SK-N-SH (cell line): ENCODE data around the gene MACROD2. TPM values are rescaled to one million over a fixed set of nuclear protein-coding genes. Genes with fewer than 3 reads are reported as not detected.

Experiments used
- CTCF ChIA-PET: fragments of 300-600, 350-600 bp; formaldehyde crosslinking; extraction: SDS; loops from one replicate; lab custom pipeline; 2021; lab: Yijun Ruan, JAX
- POLR2A ChIA-PET: fragments of 350-600 bp; sonication (Branson Sonifier 250); formaldehyde crosslinking; extraction: SDS; loops from one replicate; lab custom pipeline; 2020; ENCODE audit warnings: antibody characterized with exemption, inconsistent platforms; lab: Yijun Ruan, JAX
- DNase-seq: peaks from one replicate; pipeline ENCODE4 v3.0.0; 2012
- H2AFZ ChIP-seq: fragments of 200-600 bp; sonication (generic); 2 replicates; pipeline ENCODE4 v1.8.1; 2016; ENCODE audit warnings: antibody characterized with exemption, mild to moderate bottlenecking, low read depth
- H3F3A ChIP-seq: fragments of 200-600 bp; sonication (generic); replicated peaks from 2 replicates; pipeline ENCODE3; 2016; ENCODE audit warnings: antibody characterized with exemption, mild to moderate bottlenecking; ENCODE audit not compliant: insufficient read depth
- H3K27ac ChIP-seq, 2 experiments: fragments of 200-500 bp in 1 of 2; fragments of 200-600 bp in 1 of 2; sonication (Bioruptor generic) in 1 of 2; sonication (generic), shearing (Covaris generic) in 1 of 2; 2 replicates each; pipeline versions ENCODE4 v1.5.1 to v1.6.1; 2014 to 2016; ENCODE audit warnings: low read depth in 2 of 2, inconsistent platforms in 1 of 2, low read length in 1 of 2, mild to moderate bottlenecking in 1 of 2, mixed read lengths in 1 of 2
- H3K27me3 ChIP-seq: fragments of 200-600 bp; sonication (generic), shearing (Covaris generic); 2 replicates; pipeline ENCODE4 v1.6.1; 2016; ENCODE audit warnings: mixed run types; ENCODE audit not compliant: insufficient read depth
- H3K36me3 ChIP-seq, 2 experiments: fragments of 200-500 bp in 1 of 2; fragments of 200-600 bp in 1 of 2; sonication (Bioruptor generic) in 1 of 2; sonication (generic) in 1 of 2; replicated peaks in 1 of 2; 2 replicates each; pipeline versions ENCODE3 to v1.5.1; 2014 to 2016; ENCODE audit warnings: low read length in 1 of 2, mild to moderate bottlenecking in 1 of 2; ENCODE audit not compliant: insufficient read depth in 2 of 2, control insufficient read depth in 1 of 2
- H3K4me1 ChIP-seq, 2 experiments: fragments of 200-500 bp in 1 of 2; fragments of 200-600 bp in 1 of 2; sonication (Bioruptor generic) in 1 of 2; sonication (generic), shearing (Covaris generic) in 1 of 2; 2 replicates each; pipeline versions ENCODE4 v1.5.1 to v1.6.1; 2014 to 2016; ENCODE audit warnings: low read depth in 1 of 2, low read length in 1 of 2, mixed run types in 1 of 2; ENCODE audit not compliant: insufficient read depth in 2 of 2, control insufficient read depth in 1 of 2
- H3K4me2 ChIP-seq: fragments of 200-600 bp; sonication (generic), shearing (Covaris generic); 2 replicates; pipeline ENCODE4 v1.6.1; 2017; ENCODE audit warnings: mixed run types
- H3K4me3 ChIP-seq, 2 experiments: fragments of 200-500 bp in 1 of 2; fragments of 200-600 bp in 1 of 2; sonication (Bioruptor generic) in 1 of 2; sonication (generic), shearing (Covaris generic) in 1 of 2; 2 replicates each; pipeline versions ENCODE4 v1.5.1 to v1.8.1; 2014 to 2016; ENCODE audit warnings: low read depth in 2 of 2, inconsistent platforms in 1 of 2, low read length in 1 of 2, mild to moderate bottlenecking in 1 of 2, mixed read lengths in 1 of 2, moderate library complexity in 1 of 2
- H3K79me2 ChIP-seq: fragments of 200-600 bp; sonication (generic); 2 replicates; pipeline ENCODE4 v1.8.1; 2017; ENCODE audit warnings: mild to moderate bottlenecking; ENCODE audit not compliant: insufficient read depth
- H3K9ac ChIP-seq: fragments of 200-600 bp; sonication (generic); 2 replicates; pipeline ENCODE4 v1.6.1; 2017; ENCODE audit warnings: mixed run types
- H3K9me2 ChIP-seq: fragments of 200-600 bp; sonication (generic); 2 replicates; pipeline ENCODE4 v1.6.1; 2017; ENCODE audit warnings: mixed run types
- H3K9me3 ChIP-seq: fragments of 200-600 bp; sonication (generic); 2 replicates; pipeline ENCODE4 v1.6.1; 2017; ENCODE audit warnings: mixed run types, mild to moderate bottlenecking, moderate library complexity
- H4K20me1 ChIP-seq: fragments of 200-600 bp; sonication (generic); 2 replicates; pipeline ENCODE4 v1.6.1; 2017; ENCODE audit warnings: mild to moderate bottlenecking, mixed run types; ENCODE audit not compliant: insufficient read depth
- CTCF ChIP-seq: fragments of 200-600 bp; sonication (generic); IDR thresholded peaks from 2 replicates; pipeline ENCODE4 v1.6.1; 2017; ENCODE audit warnings: antibody characterized with exemption, mild to moderate bottlenecking, moderate library complexity
- EZH2phosphoT487 ChIP-seq: fragments of 200-600 bp; sonication (generic); IDR thresholded peaks from 2 replicates; pipeline ENCODE4 v1.6.1; 2017; ENCODE audit warnings: low read depth, mixed run types, mild to moderate bottlenecking, antibody characterized with exemption, moderate library complexity, borderline replicate concordance
- FOSL2 ChIP-seq: IDR thresholded peaks from 2 replicates; pipeline ENCODE4 v1.4.0; 2012; ENCODE audit warnings: low read depth, mild to moderate bottlenecking, moderate library complexity, borderline replicate concordance
- FOXM1 ChIP-seq: IDR thresholded peaks from 2 replicates; pipeline ENCODE4 v1.4.0; 2012; ENCODE audit warnings: low read depth, mild to moderate bottlenecking
- GABPA ChIP-seq: IDR thresholded peaks from 2 replicates; pipeline ENCODE4 v1.4.0; 2012; ENCODE audit warnings: low read depth, mild to moderate bottlenecking
- IRF3 ChIP-seq: fragments of 150-350 bp; IDR thresholded peaks from 2 replicates; pipeline ENCODE4 v1.6.1; 2016; ENCODE audit warnings: mild to moderate bottlenecking, low read depth, low read length
- JUND ChIP-seq: IDR thresholded peaks from 2 replicates; pipeline ENCODE4 v1.4.0; 2012
- MAX ChIP-seq: IDR thresholded peaks from 2 replicates; pipeline ENCODE4 v1.4.0; 2012; ENCODE audit warnings: low read depth
- MEF2A ChIP-seq: IDR thresholded peaks from 2 replicates; pipeline ENCODE4 v1.4.0; 2012; ENCODE audit warnings: low read depth, borderline replicate concordance
- MXI1 ChIP-seq: IDR thresholded peaks from 2 replicates; pipeline ENCODE4 v1.6.1; 2012; ENCODE audit warnings: mild to moderate bottlenecking, low read depth, low read length, improper control_type of control experiment
- PBX3 ChIP-seq: IDR thresholded peaks from 2 replicates; pipeline ENCODE4; 2012
- RAD21 ChIP-seq: IDR thresholded peaks from 2 replicates; pipeline ENCODE4 v1.6.1; 2012; ENCODE audit warnings: mild to moderate bottlenecking, low read length
- RCOR1 ChIP-seq: fragments of 150-350 bp; IDR thresholded peaks from 2 replicates; pipeline ENCODE4 v1.6.1; 2017; ENCODE audit warnings: antibody characterized with exemption, low read length
- RXRA ChIP-seq: IDR thresholded peaks from 2 replicates; pipeline ENCODE4 v1.4.0; 2012; ENCODE audit warnings: low read depth, mild to moderate bottlenecking, borderline replicate concordance
- SIN3A ChIP-seq: IDR thresholded peaks from 2 replicates; pipeline ENCODE4 v1.6.1; 2012; ENCODE audit warnings: low read depth, mild to moderate bottlenecking, low read length, moderate library complexity, borderline replicate concordance
- TAF1 ChIP-seq: IDR thresholded peaks from 2 replicates; pipeline ENCODE4 v1.6.1; 2012; ENCODE audit warnings: low read depth, mild to moderate bottlenecking, low read length, moderate library complexity, borderline replicate concordance
- TCF12 ChIP-seq: IDR thresholded peaks from 2 replicates; pipeline ENCODE4 v1.4.0; 2012
- ZBTB33 ChIP-seq: IDR thresholded peaks from 2 replicates; pipeline ENCODE4 v1.4.0; 2012; ENCODE audit warnings: low read depth, borderline replicate concordance
- WGBS: methylation state at CpG from one replicate; pipeline ENCODE4 v1.1.6; 2017; ENCODE audit warnings: low lambda C conversion rate; 5-methylcytosine and 5-hydroxymethylcytosine counted together
- polyA plus RNA-seq, 3 experiments: library from polyadenylated mRNA; depleted of rRNA; stranded (reverse); fragments of >200 nt; gene quantifications; 2 replicates each; pipeline ENCODE4 v1.2.3, GENCODE V29; 2012

MACROD2 gene
- polyA plus RNA-seq, 1 of the 3 experiments (the other 2 are of a cell fraction): 0.33 TPM

GRCh38 chr20:14219801-14220461 lies 224.6 kb downstream of the MACROD2 start:
- Histone ChIP-seq H3K27me3 (no peaks in the 10 kb centered on the region), H3K9me3 (no peaks in the 10 kb centered on the region), H3K4me3 (no peak overlapping the region), H3K36me3 (no peaks in the 10 kb centered on the region), H2AFZ (no peak overlapping the region), H3K9me2 (no peaks in the 10 kb centered on the region), H3F3A (no peaks in the 10 kb centered on the region), H3K79me2 (no peaks in the 10 kb centered on the region)
- DNase-seq: no peak
- POLR2A ChIA-PET: no interaction called here
- TF ChIP-seq IRF3: no peak
- TF ChIP-seq GABPA: no peak
- TF ChIP-seq CTCF: no peak
- no peak for TF ChIP-seq ZBTB33
- TF ChIP-seq MXI1: no peak
- TF ChIP-seq TAF1: no peak
- no peak for TF ChIP-seq TCF12
- TF ChIP-seq RXRA: no peak
- no peak for TF ChIP-seq RAD21
- TF ChIP-seq JUND: no peak
- no peak for TF ChIP-seq SIN3A
- TF ChIP-seq FOXM1: no peak
- no peak for TF ChIP-seq MEF2A
- no peak for TF ChIP-seq EZH2phosphoT487
- TF ChIP-seq PBX3: no peak
- no peak for TF ChIP-seq RCOR1
- TF ChIP-seq MAX: no peak
- TF ChIP-seq FOSL2: no peak
- TF ChIP-seq, all 33 proteins: peak for 0
- H3K9ac ChIP-seq: no peak overlapping the region
- H3K27ac ChIP-seq: no peak overlapping the region
- WGBS: 100% methylated on average over 2 of the region's 4 CpGs
- CTCF ChIA-PET: interaction anchor here (2.2 kb wide), 1 partner anchor 30 kb away, joined by 5 read pairs; no protein-coding TSS in a partner anchor
- H3K4me1 ChIP-seq: no peaks in the 10 kb centered on the region; a peak in 2 of 4 replicates
- H3K4me2 ChIP-seq: no peak overlapping the region
- no peaks in the 10 kb centered on the region for H4K20me1 ChIP-seq
